ENCODE results near the gene ITIH5. TPM values are rescaled to one million over a fixed set of nuclear protein-coding genes. Genes with fewer than 3 reads are reported as not detected.
"Not testable (repeated sequence)": the region's sequence is repeated elsewhere in the genome, so short reads cannot be mapped to it uniquely, and the experiment has no call there.

Gene ITIH5
- total RNA-seq (2022) (not detected in 2 replicates), Bru-seq, nascent RNA (not detected), BruChase-seq, experiment 1, labeled RNA remaining after a 6-hour chase (percentile 1 among the genes with signal in this experiment), BruChase-seq, experiment 2, labeled RNA remaining after a 2-hour chase (percentile 3 among the genes with signal in this experiment)
- long read RNA-seq, result 0 reads

DNA sequence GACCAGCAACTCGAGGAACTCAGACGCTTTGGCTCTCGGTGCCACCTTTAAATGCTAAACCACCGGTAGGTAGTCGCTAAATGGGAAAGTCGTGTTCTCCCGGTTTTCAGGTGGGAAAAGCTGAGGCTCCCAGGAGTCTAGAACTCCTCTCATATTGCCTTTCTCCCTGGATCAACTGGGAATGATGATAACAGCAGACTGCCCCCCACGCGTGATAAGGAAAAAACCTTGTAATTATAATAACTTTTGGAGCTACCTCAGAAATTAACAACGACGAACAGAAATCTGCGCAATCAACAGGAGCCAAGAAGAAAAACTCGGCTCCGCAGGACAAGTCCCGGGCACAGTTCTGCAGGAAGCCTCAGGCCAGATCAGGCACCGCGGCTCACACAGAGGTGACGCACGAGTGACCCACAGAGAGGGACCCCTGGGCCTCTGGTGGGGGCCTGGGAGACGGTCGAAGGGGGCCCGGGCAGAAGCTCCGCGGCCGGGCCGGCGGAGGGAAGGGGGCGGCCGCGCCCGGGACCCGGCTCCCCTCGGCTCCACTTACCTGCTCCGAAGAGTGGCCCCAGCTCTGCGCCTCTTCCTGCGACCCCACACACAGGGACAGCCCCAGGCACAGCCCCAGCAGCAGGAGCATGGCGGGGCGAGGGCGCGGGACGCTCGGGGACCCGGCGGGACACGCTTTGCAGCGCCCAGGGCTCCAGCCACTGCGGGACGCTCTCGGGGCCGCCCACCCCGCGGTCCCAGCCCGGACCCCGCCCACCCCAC lies at the start of gene ITIH5:
ITIH5 (minus strand) TSS at position 714 of the 771 bp plus-strand sequence; CDS start at position 640, 74 bp downstream.
- no peak within 1 kb of the TSS for H3K27ac Mint-ChIP-seq (ENCODE audit: low read depth, unreplicated experiment)
- H3K27me3 Mint-ChIP-seq (ENCODE audit: insufficient read depth, unreplicated experiment), result peaks cover 40% of the 10 kb centered on the region
- no peaks in the 10 kb centered on the region for H3K9me3 Mint-ChIP-seq (ENCODE audit: unreplicated experiment)
- intact Hi-C loops (cut with micrococcal nuclease), result no loop called here
- TF ChIP-seq, protein P1, sequence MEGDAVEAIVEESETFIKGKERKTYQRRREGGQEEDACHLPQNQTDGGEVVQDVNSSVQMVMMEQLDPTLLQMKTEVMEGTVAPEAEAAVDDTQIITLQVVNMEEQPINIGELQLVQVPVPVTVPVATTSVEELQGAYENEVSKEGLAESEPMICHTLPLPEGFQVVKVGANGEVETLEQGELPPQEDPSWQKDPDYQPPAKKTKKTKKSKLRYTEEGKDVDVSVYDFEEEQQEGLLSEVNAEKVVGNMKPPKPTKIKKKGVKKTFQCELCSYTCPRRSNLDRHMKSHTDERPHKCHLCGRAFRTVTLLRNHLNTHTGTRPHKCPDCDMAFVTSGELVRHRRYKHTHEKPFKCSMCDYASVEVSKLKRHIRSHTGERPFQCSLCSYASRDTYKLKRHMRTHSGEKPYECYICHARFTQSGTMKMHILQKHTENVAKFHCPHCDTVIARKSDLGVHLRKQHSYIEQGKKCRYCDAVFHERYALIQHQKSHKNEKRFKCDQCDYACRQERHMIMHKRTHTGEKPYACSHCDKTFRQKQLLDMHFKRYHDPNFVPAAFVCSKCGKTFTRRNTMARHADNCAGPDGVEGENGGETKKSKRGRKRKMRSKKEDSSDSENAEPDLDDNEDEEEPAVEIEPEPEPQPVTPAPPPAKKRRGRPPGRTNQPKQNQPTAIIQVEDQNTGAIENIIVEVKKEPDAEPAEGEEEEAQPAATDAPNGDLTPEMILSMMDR (IDR thresholded peaks at IDR 0.05; ENCODE audit: unreplicated experiment), result no peak
- POLR2A ChIA-PET, result no interaction called here
- H3K4me1 Mint-ChIP-seq (ENCODE audit: insufficient read depth, unreplicated experiment), result peaks cover 6% of the 10 kb centered on the region
- DNase-seq (ENCODE audit: unreplicated experiment), result no peak
- peak within 1 kb of the TSS; percentile 44 for H3K4me3 Mint-ChIP-seq (ENCODE audit: unreplicated experiment)
- CTCF ChIA-PET, result interaction anchor here (0.9 kb wide), 1 partner anchor 22 kb away, joined by 3 read pairs; no protein-coding TSS in a partner anchor
- H3K36me3 Mint-ChIP-seq (ENCODE audit: insufficient read depth, unreplicated experiment), result no peaks in the 10 kb centered on the region
- BruUV-seq (replicated peaks), result no TSS peak

- H3K4me1 Mint-ChIP-seq (ENCODE audit: insufficient read depth, unreplicated experiment), result peaks cover 8% of the 10 kb centered on the region
- CTCF ChIA-PET, result no interaction called here
- no peak for DNase-seq (ENCODE audit: unreplicated experiment)
- TF ChIP-seq, protein P1 (IDR thresholded peaks at IDR 0.05; ENCODE audit: unreplicated experiment), result no peak
- intact Hi-C loops (cut with micrococcal nuclease), result no loop called here
- no peaks in the 10 kb centered on the region for H3K36me3 Mint-ChIP-seq (ENCODE audit: insufficient read depth, unreplicated experiment)
- POLR2A ChIA-PET, result interaction anchor here (1.1 kb wide), 1 partner anchor 8 kb away, joined by 3 read pairs; no protein-coding TSS in a partner anchor
- H3K27me3 Mint-ChIP-seq (ENCODE audit: insufficient read depth, unreplicated experiment), result peaks cover 11% of the 10 kb centered on the region
- H3K4me3 Mint-ChIP-seq (ENCODE audit: unreplicated experiment), result no peak overlapping the region
- BruUV-seq (replicated peaks), result no TSS peak
- no peaks in the 10 kb centered on the region for H3K9me3 Mint-ChIP-seq (ENCODE audit: unreplicated experiment)
- H3K27ac Mint-ChIP-seq (ENCODE audit: low read depth, unreplicated experiment), result no peak overlapping the region
Observed at GRCh38 chr10:7715515-7715914, 48.7 kb upstream of the ITIH5 start.

DNA sequence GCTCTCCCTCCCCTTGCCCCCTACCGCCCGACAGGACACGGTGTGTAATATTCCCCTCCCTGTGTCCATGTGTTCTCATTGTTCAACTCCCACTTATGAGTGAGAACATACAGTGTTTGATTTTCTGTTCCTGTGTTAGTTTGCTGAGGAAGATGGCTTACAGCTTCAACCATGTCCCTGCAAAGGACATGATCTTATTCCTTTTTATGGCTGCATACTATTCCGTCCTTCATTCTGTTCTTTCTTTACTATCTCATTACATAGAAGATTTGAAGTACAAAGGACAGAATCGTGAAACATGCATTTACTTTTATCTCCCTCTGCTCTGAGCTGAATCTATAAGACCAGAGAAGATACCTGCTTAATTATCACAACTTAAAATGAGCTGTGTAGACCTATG lies 44.3 kb upstream of the ITIH5 start:
- DNase-seq (ENCODE audit: unreplicated experiment), result not testable (repeated sequence)
- peaks cover 11% of the 10 kb centered on the region for H3K27me3 Mint-ChIP-seq (ENCODE audit: insufficient read depth, unreplicated experiment)

DNA sequence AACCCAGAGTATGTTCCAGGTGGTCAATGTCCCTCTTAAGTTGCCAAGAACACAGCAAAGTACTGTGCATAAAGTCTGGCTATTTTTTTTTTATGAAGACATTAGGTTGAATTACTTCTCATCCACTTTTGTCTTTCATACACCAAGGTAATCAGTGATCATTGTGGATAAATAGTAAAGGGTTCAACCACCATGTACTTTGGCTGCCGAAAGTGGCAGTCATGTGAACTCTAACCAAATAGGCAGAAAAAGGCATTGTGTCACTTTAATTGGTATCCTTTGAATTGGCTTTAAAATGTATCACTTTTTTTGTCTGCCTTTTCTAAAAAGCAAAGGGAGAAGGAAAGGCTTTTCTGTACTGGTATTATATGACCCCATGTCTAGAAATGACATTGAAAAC lies 43.7 kb upstream of the ITIH5 start:
- peaks cover 18% of the 10 kb centered on the region for H3K27me3 Mint-ChIP-seq (ENCODE audit: insufficient read depth, unreplicated experiment)
- peaks cover 8% of the 10 kb centered on the region for H3K4me1 Mint-ChIP-seq (ENCODE audit: insufficient read depth, unreplicated experiment)
- CTCF ChIA-PET, result interaction anchor here (0.9 kb wide), 1 partner anchor 65 kb away, joined by 5 read pairs; no protein-coding TSS in a partner anchor
- H3K36me3 Mint-ChIP-seq (ENCODE audit: insufficient read depth, unreplicated experiment), result no peaks in the 10 kb centered on the region
- no peaks in the 10 kb centered on the region for H3K9me3 Mint-ChIP-seq (ENCODE audit: unreplicated experiment)
- POLR2A ChIA-PET, result no interaction called here
- DNase-seq (ENCODE audit: unreplicated experiment), result no peak
- H3K4me3 Mint-ChIP-seq (ENCODE audit: unreplicated experiment), result no peak overlapping the region
- intact Hi-C loops (cut with micrococcal nuclease), result no loop called here
- H3K27ac Mint-ChIP-seq (ENCODE audit: low read depth, unreplicated experiment), result no peak overlapping the region
- TF ChIP-seq, protein P1 (IDR thresholded peaks at IDR 0.05; ENCODE audit: unreplicated experiment), result no peak
- no TSS peak for BruUV-seq (replicated peaks)

More for the DNA sequence above, 44.3 kb upstream of the ITIH5 start:
- POLR2A ChIA-PET; H3K36me3 Mint-ChIP-seq (ENCODE audit: insufficient read depth, unreplicated experiment); H3K4me3 Mint-ChIP-seq (ENCODE audit: unreplicated experiment); intact Hi-C loops (cut with micrococcal nuclease); H3K4me1 Mint-ChIP-seq (ENCODE audit: insufficient read depth, unreplicated experiment); H3K9me3 Mint-ChIP-seq (ENCODE audit: unreplicated experiment); BruUV-seq (replicated peaks); H3K27ac Mint-ChIP-seq (ENCODE audit: low read depth, unreplicated experiment): not testable (repeated sequence)
- CTCF ChIA-PET, result interaction anchor here (0.6 to 1.5 kb wide), 2 partner anchors 186 to 1406 kb away, joined by 3 read pairs; no protein-coding TSS in a partner anchor
